Progenitor cell of endocrine pancreas (in vitro differentiated cells): ENCODE data around the gene AHR. TPM values are rescaled to one million over a fixed set of nuclear protein-coding genes. Genes with fewer than 3 reads are reported as not detected.
A peak's percentile ranks its signal among the peaks of the same experiment; 100 is the strongest.

Experiments used
- DNase-seq: peaks from one replicate; pipeline ENCODE4 v3.0.0; 2021; ENCODE audit warnings: low spot score; ENCODE audit not compliant: unreplicated experiment
- H3K27ac Mint-ChIP-seq: 2 replicates; pipeline ENCODE4 v1.8.0; 2021; ENCODE audit warnings: mild to moderate bottlenecking, moderate library complexity, mixed read lengths
- H3K27me3 Mint-ChIP-seq: 2 replicates; pipeline ENCODE4 v1.8.0; 2021; ENCODE audit warnings: mixed read lengths
- H3K36me3 Mint-ChIP-seq: 2 replicates; pipeline ENCODE4 v1.8.0; 2022; ENCODE audit warnings: mixed read lengths; ENCODE audit not compliant: insufficient read depth
- H3K4me1 Mint-ChIP-seq: 2 replicates; pipeline ENCODE4 v1.8.0; 2021; ENCODE audit warnings: low read depth, mixed read lengths
- H3K4me3 Mint-ChIP-seq: 2 replicates; pipeline ENCODE4 v1.8.0; 2021; ENCODE audit warnings: low read depth, mild to moderate bottlenecking, moderate library complexity, mixed read lengths
- H3K9me3 Mint-ChIP-seq: 2 replicates; pipeline ENCODE4 v1.8.0; 2021; ENCODE audit warnings: low read depth, mixed read lengths
- CTCF ChIP-seq: fragments of 200-600 bp; sonication (generic); IDR thresholded peaks from one replicate; pipeline ENCODE4 v1.5.0; 2021; ENCODE audit warnings: antibody characterized with exemption, mild to moderate bottlenecking; ENCODE audit not compliant: unreplicated experiment
- long read RNA-seq: library from polyadenylated mRNA; unstranded; transcript quantifications from one replicate; pipeline ENCODE4 v2.0.0, GENCODE V29; 2020
- total RNA-seq: library from RNA; stranded (reverse); gene quantifications from 2 replicates; pipeline ENCODE4 v1.2.1, GENCODE V29; 2021

AHR gene
- total RNA-seq = 15.1 and 17.7 TPM in 2 replicates
- long read RNA-seq, partial matches to known transcripts = 2 of 4 reads
- long read RNA-seq, other reads (novel, unspliced or antisense) = 2 of 4 reads

DNA sequence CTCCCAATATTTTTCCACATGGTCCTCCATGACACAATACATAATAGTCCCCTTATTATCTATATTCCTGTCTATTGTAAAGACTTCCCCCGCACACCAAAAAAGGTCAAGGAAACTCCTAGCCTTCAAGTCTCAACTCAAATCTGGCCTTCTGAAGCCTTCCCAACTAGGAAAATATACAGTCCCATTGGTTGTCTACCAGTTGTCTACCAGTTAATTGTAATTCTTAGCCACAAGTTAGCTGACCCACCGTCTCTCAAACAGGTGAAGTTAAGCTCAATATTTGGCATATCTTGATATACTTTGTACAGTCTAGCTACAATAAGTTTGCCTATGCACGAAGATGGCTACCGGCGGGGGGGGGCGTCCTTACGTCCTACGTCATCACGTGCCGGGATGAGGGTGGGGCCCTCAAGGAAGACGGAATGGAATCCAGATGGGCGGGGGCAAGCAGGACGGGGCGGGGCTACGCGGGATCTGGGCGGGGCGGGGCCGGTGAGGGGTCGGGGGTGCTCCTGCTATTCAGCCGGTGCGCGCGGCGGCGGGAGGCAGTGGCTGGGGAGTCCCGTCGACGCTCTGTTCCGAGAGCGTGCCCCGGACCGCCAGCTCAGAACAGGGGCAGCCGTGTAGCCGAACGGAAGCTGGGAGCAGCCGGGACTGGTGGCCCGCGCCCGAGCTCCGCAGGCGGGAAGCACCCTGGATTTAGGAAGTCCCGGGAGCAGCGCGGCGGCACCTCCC lies at the start of gene AHR:
Gene AHR, plus strand, starts transcription at position 551 of the 738 bp plus-strand sequence. CDS start 613 bp downstream, outside the sequence.
- Mint-ChIP-seq H3K4me1 (peaks cover 12% of the 10 kb centered on the region), H3K9me3 (peaks cover 6% of the 10 kb centered on the region), H3K27ac (peak within 1 kb of the TSS; percentile 96), H3K27me3 (peaks cover 13% of the 10 kb centered on the region), H3K36me3 (peaks cover 5% of the 10 kb centered on the region), H3K4me3 (peak within 1 kb of the TSS; percentile 87)
- DNase-seq = no peak
- TF ChIP-seq CTCF = no peak

DNA sequence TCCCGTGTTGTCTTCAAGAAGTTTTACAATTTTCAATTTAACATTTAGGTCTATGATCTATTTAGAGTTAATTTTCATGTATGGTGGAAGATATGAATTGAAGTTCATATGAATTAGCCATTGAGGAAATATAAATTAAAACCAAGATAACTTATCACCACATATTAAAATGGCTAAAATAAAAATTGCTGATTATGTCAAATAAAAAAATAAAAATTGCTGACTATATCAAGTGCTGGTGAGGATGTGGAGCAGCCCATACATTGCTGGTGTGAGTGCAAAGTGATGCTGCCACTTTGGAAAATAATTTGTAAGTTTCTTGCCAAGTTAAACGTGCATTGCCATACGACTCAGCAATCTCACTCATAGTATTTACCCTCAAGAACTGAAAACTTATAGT lies 44.6 kb upstream of the AHR start:
- no peak for TF ChIP-seq CTCF
- Mint-ChIP-seq H3K27ac (no peak overlapping the region), H3K36me3 (no peaks in the 10 kb centered on the region), H3K27me3 (no peaks in the 10 kb centered on the region), H3K9me3 (peaks cover 2% of the 10 kb centered on the region), H3K4me3 (no peak overlapping the region), H3K4me1 (peaks cover 7% of the 10 kb centered on the region)
- DNase-seq = no peak

DNA sequence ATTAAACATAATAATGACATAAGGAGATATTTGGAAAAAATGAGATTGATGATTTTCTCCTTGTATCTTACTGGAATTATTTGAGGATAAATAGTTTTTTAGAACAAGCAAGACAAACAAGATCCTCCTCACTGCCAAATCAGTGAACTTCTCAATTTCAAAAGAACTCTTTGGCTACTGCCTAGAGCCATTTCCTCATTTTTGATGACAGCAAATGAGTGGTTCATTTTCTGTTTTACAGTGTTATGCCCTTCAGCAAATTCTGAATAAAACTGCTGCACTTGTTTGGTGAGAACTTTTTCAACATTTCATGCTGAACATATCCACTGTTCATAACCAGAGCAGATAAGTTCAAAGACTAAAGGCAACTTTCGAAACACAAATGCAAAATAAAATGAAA lies 42.5 kb upstream of the AHR start:
- peaks cover 5% of the 10 kb centered on the region for H3K4me1 Mint-ChIP-seq
- TF ChIP-seq CTCF = no peak
- no peak overlapping the region for H3K27ac Mint-ChIP-seq
- H3K27me3 Mint-ChIP-seq = no peaks in the 10 kb centered on the region
- H3K36me3 Mint-ChIP-seq = no peaks in the 10 kb centered on the region
- peaks cover 2% of the 10 kb centered on the region for H3K9me3 Mint-ChIP-seq
- no peak overlapping the region for H3K4me3 Mint-ChIP-seq
- DNase-seq = no peak

- TF ChIP-seq CTCF = no peak
- peaks cover 5% of the 10 kb centered on the region for H3K4me1 Mint-ChIP-seq
- no peak overlapping the region for H3K4me3 Mint-ChIP-seq
- no peaks in the 10 kb centered on the region for H3K27me3 Mint-ChIP-seq
- H3K36me3 Mint-ChIP-seq = no peaks in the 10 kb centered on the region
- peaks cover 2% of the 10 kb centered on the region for H3K9me3 Mint-ChIP-seq
- DNase-seq = no peak
- no peak overlapping the region for H3K27ac Mint-ChIP-seq
Observed at GRCh38 chr7:17256375-17256774, 42.1 kb upstream of the AHR start.

GRCh38 chr7:17266565-17266964 lies 31.9 kb upstream of the AHR start:
- Mint-ChIP-seq H3K36me3 (peaks cover 1% of the 10 kb centered on the region), H3K4me3 (no peak overlapping the region), H3K9me3 (peaks cover 37% of the 10 kb centered on the region), H3K27me3 (no peaks in the 10 kb centered on the region), H3K4me1 (no peaks in the 10 kb centered on the region), H3K27ac (no peak overlapping the region)
- DNase-seq = no peak
- TF ChIP-seq CTCF = no peak
